GM04504 (cell line): Measurements from ENCODE around the gene UBE4B.
"Not testable (repeated sequence)": the region's sequence is repeated elsewhere in the genome, so short reads cannot be mapped to it uniquely, and the experiment has no call there.

Experiments
- DNase-seq: peaks from one replicate; pipeline ENCODE4 v3.0.0-alpha.2; 2012; ENCODE audit warnings: low read depth

UBE4B gene

DNA sequence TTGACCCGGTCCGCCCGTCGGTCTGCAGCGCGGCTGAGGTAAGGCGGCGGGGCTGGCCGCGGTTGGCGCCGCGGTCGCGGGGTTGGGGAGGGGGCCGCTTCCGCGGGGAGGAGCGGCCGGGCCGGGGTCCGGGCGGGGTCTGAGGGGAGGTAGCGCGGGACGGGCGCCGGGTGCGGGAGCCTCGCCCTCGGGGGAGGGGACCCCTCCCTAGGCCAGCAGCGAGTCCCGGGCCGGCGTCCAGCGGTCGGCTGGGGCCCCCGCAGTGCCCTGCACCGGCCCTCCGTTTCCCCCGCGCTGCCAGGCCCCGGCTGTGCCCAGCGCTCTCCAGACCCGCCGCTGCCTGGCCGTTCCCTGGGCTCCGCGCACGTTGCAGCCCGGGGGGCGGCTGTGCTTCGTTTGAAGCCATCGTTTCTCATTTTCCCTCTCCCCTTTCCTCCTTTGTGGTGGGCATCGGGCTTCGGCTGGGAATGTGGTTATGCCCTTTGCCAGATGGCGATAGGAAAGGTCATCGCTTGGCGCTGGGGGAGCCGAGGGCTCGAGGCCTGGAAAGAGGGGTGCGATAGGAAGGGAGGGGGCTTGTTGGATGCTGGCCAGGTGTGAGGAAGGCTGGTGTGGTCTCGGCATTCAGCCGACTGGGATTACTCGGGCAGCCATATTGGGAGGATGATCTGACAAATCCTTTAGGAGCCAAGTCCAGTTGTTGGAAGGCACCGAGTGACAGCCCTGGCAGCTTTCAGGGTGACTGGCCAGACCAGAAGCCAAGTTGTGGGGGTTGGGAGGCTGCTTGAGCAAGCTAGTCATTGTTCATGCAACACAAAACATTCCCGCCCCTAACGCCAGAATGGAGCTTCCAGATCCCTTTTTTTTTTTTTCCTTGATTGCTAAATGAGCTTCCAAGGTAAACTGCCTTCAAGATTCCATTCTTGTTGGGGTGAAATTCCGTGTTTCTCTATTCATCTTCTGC lies 178.4 kb downstream of the UBE4B start:
- DNase-seq = peak; percentile 92

DNA sequence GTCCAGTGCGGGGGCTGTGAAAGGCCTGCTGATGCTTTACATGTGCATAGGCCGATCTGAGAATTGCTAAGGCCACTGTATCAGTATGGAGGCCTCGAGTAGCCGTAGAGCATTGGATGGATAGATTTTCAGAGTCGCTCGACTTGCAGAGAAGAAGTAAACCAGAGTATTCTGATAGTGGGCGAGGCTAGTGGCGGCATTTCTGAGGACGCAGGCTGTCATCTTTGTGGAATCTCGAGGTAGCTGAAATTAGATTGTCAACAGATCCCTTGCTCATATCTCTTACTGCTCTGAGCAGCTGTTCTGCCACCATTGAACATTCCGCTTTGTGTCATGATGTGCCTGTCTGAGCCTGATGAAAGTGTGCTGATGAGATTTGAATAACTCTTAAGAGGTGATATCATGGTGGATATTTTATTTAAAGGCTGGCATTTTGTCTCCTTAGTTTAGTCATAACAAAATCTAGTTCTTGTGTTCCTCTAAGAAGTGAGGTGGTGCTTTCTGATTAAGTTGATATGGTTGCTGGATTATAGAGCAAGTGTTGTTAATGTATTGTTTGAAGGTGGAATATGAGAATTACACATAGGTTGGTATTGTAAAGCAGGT lies 179.2 kb downstream of the UBE4B start:
- no peak for DNase-seq

DNA sequence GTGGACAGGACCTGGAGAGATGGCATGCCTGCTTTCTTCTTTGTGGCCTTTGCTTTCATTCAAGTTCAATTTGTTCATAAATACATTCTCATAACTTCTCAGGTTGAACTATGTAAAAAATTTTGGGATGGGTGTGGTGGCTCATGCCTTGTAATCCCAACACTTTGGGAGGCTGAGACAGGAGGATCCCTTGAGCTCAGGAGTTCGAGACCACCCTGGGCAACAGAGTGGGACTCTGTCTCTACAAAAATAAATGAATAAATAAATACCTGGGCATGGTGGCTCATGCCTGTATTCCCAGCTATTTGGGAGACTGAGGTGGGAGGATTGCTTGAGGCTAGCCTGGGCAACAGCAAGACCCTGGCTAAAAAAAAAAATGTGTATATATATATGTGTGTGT lies 179.7 kb downstream of the UBE4B start:
- no peak for DNase-seq

DNA sequence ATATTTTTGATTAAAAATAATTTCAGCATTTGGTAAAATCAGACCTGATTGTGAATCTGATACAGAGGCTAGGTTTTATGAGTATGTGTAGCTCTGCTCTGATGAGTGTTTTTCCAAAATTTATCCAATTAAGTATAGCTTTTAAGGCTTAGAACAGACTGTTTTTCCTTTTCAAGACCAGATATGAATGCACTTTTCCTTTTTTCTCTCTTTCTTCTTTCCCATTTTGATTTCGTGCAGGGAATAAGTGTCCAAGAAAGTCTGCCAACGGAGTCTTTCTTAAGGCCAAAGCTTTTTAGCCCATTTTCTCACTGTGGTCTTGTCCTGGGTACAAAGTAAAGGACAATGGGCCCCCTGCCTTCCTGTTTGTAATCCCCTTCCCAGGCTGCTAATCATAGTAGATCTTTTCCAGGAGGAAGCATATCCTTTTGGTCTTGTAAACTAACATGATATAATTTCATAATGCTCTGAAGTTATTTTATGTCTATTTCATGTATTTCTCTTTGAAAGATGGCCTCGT lies 180.5 kb downstream of the UBE4B start:
- no peak for DNase-seq

DNA sequence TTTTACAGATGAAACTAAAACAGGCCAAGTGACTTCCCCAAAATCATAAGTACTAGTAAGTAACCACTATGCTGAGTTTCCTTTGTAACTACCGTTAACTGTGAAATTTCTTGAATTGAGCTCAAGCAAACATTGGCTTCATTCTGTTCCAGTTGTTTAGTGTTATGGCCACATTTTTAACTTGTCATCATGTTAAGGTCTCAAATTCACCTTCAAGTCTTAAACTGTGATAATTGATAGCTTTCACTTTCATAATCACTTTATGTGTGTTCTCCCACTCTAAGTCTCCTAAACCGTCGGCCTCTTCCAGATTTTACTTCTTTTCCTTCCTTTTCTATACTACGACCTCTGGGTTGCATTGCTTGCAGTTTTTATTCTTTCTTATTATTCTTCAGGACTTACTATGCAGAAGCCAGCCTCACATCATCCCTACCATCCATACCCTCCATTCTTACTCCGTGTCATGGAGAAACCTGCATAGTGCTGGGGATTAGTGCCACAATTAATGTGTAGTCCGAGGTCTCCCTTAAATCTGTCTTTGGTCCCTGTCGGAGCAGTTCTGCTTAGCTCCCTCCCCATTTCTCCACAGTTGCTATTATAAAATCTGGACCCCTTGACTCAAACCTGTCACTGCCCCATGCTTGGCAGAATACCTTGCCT lies 183.5 kb downstream of the UBE4B start:
- no peak for DNase-seq

DNA sequence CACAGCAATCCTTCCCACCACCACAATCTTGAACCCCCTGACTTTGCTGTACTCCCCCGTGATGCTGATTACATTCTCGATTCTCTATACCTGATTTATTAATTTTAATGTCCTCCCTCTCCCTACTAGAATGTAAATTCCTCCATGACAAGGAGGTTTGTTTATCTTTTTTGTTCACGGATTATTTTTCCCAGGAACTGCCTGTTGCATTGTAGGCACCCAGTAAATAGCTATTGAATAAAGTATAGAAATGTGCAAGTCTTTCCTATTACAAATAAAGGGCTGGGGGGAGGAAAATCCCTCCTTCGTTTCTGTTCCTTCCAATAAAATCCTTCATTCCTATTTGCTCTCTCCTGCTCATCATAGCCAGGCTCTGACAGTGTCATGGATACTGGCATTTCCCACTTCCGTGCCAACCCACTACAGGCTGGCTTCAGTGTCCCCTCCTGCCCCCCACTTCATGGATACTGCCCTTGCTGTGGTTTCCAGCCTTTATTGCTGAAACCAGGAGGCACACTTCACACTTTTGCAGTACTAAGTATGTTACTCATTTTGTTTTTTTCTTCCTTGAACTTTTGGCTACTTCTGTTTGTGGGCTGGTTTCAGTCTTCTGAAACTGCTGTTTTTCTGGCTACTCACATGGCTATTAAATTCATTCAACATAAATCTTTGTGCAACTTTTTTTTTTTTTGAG lies 185.1 kb downstream of the UBE4B start:
- peak; percentile 60 for DNase-seq

DNA sequence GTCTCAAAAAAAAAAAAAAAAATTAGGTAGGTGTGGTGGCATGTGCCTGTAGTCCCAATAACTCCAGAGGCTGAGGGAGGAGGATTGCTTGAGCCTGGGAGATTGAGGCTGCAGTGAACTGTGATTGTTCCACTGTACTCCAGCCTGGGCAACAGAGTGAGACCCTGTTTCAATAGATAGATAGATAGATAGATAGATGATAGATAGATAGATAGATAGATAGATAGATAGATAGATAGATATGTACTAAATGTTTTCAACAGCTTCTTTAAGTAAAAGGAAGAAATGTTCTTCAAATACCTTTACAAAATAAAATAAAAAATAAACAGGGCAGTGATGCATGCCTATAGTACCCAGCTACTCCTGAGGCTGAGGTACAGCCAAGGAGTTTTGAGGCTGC lies 187.4 kb downstream of the UBE4B start:
- DNase-seq = no peak

DNA sequence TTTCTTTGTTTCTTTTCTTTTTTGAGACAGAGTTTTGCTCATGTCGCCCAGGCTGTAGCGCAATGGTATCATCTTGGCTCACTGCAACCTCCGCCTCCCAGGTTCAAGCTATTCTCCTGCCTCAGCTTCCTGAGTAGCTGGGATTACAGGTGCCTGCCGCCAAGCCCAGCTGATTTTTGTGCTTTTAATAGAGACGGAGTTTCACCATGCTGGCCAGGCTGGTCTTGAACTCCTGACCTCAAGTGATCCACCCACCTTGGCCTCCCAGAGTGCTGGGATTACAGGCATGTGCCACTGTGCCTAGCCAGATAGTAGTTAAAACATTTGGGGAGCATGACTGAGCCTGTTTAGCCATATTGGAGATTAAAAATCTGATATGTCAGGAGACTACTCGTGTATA lies 187.9 kb downstream of the UBE4B start:
- not testable (repeated sequence) for DNase-seq

DNA sequence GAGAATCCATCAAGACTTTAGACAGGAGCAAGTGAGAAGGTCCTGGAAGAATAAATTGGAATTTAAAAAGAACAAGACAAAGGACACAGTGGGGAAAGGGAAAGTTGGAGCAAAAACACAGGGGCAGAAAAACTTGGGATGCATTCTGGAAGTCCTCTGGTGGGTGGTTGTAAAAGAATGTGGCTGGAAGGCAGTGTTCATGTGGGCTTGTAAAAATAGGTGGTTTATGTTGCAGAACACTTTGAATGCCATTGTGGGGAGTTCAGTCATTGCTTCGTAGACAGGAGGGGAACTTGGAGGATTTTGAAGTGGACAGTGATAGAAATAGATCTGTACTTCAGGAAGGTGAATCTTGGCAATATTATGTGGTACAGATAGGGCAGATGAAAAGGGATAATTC lies 192.8 kb downstream of the UBE4B start:
- DNase-seq = no peak

DNA sequence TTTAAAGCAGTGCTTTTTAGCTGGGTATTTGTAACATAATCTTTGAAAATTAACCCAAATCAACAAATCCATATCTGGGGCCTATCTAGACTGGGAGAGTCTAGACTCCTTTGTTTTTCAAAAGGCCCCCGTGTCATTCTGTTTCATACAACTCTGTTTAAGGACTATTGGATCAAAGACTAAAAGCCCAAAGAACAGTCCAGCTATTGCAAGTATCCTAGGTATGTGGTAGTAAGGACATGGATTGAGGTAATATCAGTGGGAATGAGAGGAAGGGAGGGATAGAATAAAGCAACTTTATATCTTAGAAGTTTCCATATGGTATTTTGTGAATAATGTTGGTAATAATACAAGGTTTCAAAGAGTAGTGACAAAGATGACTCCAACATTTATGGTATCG lies 195.8 kb downstream of the UBE4B start:
- no peak for DNase-seq

DNA sequence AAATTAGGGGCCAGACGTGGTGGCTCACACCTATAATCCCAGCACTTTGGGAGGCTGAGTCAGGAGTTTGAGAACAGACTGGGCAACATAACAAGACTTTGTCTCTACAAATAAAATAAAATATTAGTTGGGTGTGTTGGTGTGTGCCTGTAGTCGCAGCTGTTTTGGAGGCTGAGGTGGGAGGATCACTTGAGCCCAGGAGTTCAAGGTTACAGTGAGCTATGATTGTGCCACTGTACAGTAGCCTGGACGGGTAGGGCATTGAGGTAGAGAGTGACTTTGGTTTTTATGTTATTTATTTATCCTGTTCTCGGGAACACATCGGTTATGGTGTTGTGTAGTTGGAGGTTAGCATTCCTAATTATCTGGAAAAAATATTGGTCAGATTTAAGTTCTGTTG lies 197.1 kb downstream of the UBE4B start:
- no peak for DNase-seq
